GM18858 (cell line): ENCODE results near the gene RAB8A.
"Not testable (repeated sequence)": the region's sequence is repeated elsewhere in the genome, so short reads cannot be mapped to it uniquely, and the experiment has no call there.

Experiments
- ATAC-seq: cut with Tn5 transposase; IDR thresholded peaks from one replicate; pipeline ENCODE4 v1.9.1; 2021; ENCODE audit not compliant: unreplicated experiment

RAB8A gene

GRCh38 chr19:16077984-16078758 is 33.5 kb upstream of the RAB8A start:
- no peak for ATAC-seq

- ATAC-seq = no peak
Measured at GRCh38 chr19:16078759-16079707, 32.7 kb upstream of the RAB8A start.

- ATAC-seq = no peak
Measured at GRCh38 chr19:16084067-16084685, 27.5 kb upstream of the RAB8A start.

- ATAC-seq = no peak
Measured at GRCh38 chr19:16085115-16085514, 26.6 kb upstream of the RAB8A start.

GRCh38 chr19:16087404-16087803 is 24.3 kb upstream of the RAB8A start:
- not testable (repeated sequence) for ATAC-seq

DNA sequence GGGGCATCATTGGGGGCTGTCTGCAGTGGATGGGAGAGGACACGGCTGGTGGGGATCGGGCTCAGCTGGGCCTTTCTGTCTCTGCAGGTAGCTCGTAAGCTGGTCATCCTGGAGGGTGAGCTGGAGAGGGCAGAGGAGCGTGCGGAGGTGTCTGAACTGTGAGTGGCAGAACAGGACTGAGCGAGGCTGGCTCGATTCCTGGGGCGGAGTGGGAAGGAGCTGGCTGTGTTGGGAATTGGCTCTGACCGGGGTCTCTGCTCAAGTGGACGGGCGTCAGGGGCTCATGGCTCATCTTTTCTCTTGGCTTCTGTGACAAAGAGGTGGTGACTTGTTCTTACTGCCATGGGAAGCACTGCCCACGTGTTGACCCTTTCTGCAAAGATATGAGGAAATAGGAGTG is 23.7 kb upstream of the RAB8A start:
- ATAC-seq = no peak

GRCh38 chr19:16088351-16089009 is 23.2 kb upstream of the RAB8A start:
- no peak for ATAC-seq

DNA sequence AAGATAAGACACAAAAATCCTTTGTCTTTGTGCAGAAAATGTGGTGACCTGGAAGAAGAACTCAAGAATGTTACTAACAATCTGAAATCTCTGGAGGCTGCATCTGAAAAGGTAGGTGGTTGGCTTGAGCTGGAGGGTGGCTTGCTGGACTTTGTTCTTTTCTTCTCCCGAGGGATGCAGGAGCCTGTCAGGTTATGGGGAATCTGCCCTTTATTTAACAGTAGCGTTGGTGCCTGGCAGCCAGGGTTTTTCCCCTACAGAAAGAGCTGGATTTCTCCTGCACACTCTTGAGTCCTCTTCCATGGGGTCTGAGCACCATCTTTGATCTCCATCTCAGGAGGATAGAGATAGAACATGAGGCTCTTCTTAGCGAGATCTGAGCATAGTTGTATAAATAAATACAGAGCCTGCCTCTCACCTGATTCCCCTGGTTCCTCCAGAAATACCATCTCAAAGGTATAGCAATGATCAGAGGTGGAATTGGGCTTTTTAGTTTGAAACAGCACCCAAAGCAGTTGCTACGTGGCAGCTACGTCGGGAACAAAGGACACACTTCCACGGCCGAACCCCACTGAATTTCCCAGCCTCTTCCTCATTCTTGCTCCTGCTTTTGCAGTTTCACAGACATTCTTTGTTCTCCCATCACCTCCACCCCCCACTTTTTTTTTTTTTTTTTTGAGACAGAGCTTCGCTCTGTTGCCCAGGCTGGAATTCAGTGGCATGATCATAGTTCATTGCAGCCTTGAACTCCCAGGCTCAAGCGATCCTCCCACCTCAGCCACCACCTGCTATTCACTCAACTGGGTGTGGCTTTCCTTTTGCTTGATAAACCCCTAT is 22.5 kb upstream of the RAB8A start:
- no peak for ATAC-seq

GRCh38 chr19:16091546-16092475 is 19.9 kb upstream of the RAB8A start:
- ATAC-seq = no peak

- no peak for ATAC-seq
Measured at GRCh38 chr19:16094360-16095070, 17.2 kb upstream of the RAB8A start.

GRCh38 chr19:16095071-16095571 is 16.6 kb upstream of the RAB8A start:
- no peak for ATAC-seq

GRCh38 chr19:16096280-16096855 is 15.3 kb upstream of the RAB8A start:
- ATAC-seq = no peak

- ATAC-seq = no peak
Measured at GRCh38 chr19:16098416-16098768, 13.3 kb upstream of the RAB8A start.

- no peak for ATAC-seq
Measured at GRCh38 chr19:16098821-16099220, 12.9 kb upstream of the RAB8A start.

- not testable (repeated sequence) for ATAC-seq
Measured at GRCh38 chr19:16099314-16099965, 12.2 kb upstream of the RAB8A start.

- no peak for ATAC-seq
Measured at GRCh38 chr19:16100524-16100923, 11.2 kb upstream of the RAB8A start.

- ATAC-seq = no peak
Measured at GRCh38 chr19:16104722-16105121, 7.0 kb upstream of the RAB8A start.
